ENCODE results near the gene CLDN8.

The CLDN8 gene

GRCh38 chr21:30206551-30207251 is 9.2 kb downstream of the CLDN8 start:
- DNase-seq (ENCODE audit: low read depth in 2 of 2), result no peak

GRCh38 chr21:30200000-30200399 is 15.9 kb downstream of the CLDN8 start:
- DNase-seq (ENCODE audit: low read depth in 2 of 2), result no peak

- DNase-seq (ENCODE audit: low read depth in 2 of 2), result no peak
Observed at GRCh38 chr21:30194701-30195299, 21.1 kb downstream of the CLDN8 start.

GRCh38 chr21:30193201-30193600 is 22.7 kb downstream of the CLDN8 start:
- DNase-seq (ENCODE audit: low read depth in 2 of 2), result no peak

DNA sequence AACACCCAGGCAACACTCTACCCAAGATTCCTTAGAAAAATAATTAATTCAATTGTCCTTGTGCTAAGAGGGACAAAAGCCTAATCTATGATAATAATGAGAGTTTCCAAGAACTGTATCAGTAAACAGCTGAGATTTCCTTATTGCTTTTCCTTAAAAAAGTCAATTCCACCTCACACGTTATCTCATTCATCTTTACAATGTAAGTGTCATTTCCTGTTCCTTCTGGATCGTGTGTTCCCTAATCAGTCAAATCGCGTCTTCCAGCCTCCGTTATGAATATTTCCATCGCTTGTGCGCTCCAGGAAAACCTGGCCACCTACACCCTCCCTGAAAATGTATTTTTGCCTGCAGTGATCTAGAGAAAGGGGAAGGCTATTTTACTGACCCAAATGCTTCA is 25.3 kb downstream of the CLDN8 start:
- no peak for DNase-seq (ENCODE audit: low read depth in 2 of 2)

GRCh38 chr21:30189773-30190172 is 26.1 kb downstream of the CLDN8 start:
- DNase-seq (ENCODE audit: low read depth in 2 of 2), result no peak

DNA sequence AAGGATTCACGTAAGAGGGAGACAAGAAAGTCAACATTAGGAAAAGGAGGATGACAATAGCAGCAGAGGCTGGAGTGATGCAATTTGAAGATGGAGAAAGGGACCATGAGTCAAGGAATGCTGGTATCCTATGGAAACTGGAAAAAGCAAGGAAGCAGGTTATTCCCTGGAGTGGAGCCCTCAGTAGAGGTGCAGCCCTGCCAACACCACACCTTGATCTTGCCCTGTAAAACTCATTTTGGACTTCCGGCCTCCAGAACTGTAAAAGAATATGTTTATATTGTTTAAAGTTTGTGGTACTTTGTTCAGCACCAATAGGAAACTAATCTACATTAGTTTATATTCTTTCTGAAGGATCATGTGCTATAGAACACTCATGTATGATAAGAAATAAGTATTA is 29.7 kb downstream of the CLDN8 start:
- no peak for DNase-seq (ENCODE audit: low read depth in 2 of 2)

DNA sequence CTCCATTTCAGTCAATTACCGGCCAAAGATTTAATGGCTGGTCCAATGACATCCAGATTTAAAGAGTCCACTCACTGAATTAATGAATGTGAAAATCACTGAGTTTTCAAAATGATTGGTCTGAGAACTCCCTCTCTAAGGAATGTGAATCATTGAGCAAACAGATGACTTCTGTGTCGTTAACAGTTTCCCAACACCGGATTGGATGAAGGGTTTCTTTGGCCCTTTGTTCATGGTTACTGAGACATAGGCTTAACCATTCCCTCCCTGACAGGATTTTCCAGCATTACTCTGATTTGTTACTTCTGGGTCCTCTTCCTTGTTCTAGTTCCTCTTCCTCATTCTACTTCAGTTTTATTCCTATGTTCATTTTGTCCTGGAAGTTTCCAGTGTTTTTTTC is 47.8 kb downstream of the CLDN8 start:
- no peak for DNase-seq (ENCODE audit: low read depth in 2 of 2)

DNA sequence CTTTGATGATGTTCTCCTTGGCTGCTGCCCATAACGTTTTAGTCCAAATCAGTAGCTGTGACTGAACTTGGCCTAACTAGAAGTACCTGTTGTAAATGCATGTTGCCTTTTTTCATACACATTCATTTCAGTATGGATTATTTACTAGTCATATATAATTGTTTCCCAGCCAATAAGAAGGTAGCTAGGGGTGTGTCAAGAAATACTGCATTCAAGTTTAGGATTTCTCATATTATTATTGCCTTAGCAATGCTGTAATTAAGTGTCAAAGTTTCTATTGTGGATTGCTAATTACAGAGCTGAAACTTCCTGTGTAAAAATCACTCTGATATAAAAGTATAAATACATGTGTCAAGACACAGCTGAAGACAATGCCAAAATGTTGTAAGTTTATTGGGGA is 49.2 kb downstream of the CLDN8 start, which contains the start of gene CLDN17:
Gene CLDN17, minus strand, starts transcription at position 101 of the 400 bp plus-strand sequence. CDS start 188 bp downstream, outside the sequence.
- DNase-seq (ENCODE audit: low read depth in 2 of 2), result no peak

DNA sequence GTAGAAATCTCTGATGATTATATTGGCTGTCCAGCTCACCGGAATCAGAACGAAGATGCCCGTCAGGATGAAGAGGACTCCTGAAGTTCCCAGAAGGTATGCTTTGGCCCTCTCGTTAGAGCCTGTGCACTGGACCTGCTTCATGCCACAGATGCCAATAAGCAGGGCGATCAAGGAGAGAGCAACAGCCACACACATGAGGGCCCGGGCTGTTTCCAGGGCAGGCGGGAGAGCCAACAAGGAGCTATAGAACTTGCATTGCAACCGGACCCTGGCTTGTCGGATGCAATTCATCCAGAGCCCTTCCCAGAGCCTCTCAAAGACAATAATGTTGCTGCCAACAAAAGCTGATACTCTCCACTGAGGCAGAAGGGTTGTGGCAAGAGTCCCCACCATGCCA is 49.7 kb downstream of the CLDN8 start:
- no peak for DNase-seq (ENCODE audit: low read depth in 2 of 2)

GRCh38 chr21:30164796-30165195 is 51.1 kb downstream of the CLDN8 start:
- DNase-seq (ENCODE audit: low read depth in 2 of 2), result no peak

Data from stimulated activated CD4-positive, alpha-beta T cell treated with anti-CD3 and anti-CD28 coated beads, Interleukin-1b, Interleukin-23, amount 100 ng/mL, for 1 hour (primary cell).